HG03342 (cell line): ENCODE data around the gene WNT7B.

Source experiments
- ATAC-seq: cut with Tn5 transposase; IDR thresholded peaks from one replicate; pipeline ENCODE4 v1.9.1; 2021; ENCODE audit warnings: mild to moderate bottlenecking, moderate library complexity; ENCODE audit not compliant: unreplicated experiment

The WNT7B gene

GRCh38 chr22:45891996-45892621 lies 84.9 kb downstream of the WNT7B start:
- ATAC-seq: no peak

DNA sequence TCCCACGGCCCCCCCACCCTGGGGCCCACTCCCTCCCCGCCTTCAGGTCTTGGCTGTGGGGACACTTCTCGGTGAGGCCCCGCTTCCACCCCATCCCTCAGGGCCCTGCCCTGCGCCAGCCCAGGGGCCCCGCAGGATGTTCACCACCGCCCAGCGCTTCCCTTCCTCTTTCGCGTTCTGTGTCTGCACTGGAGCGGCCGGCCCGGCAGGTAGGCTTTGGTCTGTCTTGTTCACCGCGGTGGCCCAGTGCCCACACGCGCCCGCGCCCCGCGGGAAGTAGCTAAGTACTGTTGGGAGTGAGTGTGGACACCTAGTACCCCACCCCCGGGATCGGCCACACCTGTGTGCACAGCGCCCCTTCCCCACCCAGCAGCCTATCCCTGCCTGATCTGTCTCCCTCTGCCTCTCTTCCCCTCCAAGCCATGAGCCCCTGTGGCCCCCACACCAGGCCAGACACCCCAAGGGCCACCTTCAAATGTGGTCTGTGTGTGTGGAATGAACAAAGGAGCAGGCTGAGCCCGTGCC lies 85.4 kb downstream of the WNT7B start:
- ATAC-seq: no peak

DNA sequence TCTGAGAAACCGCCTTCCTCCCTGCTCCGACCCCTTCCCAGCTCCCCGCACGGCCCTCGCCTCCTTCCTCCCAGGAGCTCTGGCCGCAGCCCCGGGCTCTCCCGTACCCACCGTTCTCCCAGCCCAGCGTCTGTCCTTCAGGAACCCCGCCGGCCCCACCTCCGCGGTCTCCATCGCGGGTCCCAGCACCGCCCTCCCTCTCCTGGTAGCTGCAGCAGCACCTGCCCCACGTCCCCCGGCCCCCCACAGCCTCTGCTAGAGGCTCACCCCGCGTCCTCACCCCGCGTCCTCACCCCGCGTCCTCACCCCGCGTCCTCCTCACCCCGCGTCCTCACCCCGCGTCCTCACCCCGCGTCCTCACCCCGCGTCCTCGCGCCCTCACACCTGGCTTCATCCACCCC lies 85.9 kb downstream of the WNT7B start:
- no peak for ATAC-seq

DNA sequence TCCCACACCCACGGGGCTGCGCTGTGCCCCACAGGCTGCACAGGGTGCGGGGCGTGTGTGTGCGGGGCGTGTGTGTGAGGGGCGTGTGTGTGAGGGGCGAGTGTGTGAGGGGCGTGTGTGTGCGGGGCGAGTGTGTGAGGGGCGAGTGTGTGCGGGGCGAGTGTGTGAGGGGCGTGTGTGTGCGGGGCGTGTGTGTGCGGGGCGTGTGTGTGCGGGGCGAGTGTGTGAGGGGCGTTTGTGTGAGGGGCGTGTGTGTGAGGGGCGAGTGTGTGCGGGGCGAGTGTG lies 86.7 kb downstream of the WNT7B start:
- no peak for ATAC-seq

DNA sequence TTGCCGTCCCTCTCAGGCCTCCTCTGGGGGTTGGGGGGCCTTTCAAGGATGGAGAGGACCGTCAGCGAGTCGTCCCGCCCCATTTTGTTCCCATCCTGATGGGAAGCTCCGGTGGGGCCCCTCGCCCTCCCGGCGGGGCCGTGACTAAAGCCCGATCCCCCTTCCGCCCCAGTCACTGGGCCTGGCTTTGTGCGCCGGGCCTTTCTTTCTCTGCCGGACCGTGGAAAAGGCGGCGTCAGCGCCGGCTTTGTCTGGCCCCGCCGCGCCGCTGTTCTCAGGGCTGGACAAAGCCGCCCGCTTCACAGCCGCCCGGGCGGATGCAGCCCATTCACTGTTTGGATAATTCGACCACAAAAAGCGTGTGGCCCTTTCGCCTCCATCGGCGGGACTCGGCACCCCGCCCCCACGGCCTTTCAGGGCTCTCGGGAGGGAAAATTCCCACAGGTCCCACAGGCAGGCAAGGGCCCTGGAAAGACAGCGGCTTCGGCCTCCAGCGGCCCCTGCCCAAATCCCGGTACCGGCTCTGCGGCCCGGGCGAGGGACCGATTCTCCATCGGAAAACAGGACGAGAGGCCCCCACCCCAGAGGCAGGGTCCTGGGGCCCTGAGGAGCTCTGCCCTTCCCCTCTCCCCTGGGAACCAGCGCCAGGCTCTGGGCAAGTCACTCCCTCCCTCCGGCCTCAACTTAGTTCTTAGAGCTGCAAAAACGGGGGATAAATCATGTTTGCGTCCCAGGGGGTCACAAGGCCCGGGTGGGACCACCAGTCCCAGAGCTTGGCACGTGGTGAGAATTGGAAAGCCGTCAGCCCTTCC lies 87.2 kb downstream of the WNT7B start:
- no peak for ATAC-seq

- no peak for ATAC-seq
These were observed 87.8 kb downstream of the WNT7B start for GRCh38 chr22:45889093-45889538.

- no peak for ATAC-seq
These were observed 88.5 kb downstream of the WNT7B start for GRCh38 chr22:45888221-45889092.

DNA sequence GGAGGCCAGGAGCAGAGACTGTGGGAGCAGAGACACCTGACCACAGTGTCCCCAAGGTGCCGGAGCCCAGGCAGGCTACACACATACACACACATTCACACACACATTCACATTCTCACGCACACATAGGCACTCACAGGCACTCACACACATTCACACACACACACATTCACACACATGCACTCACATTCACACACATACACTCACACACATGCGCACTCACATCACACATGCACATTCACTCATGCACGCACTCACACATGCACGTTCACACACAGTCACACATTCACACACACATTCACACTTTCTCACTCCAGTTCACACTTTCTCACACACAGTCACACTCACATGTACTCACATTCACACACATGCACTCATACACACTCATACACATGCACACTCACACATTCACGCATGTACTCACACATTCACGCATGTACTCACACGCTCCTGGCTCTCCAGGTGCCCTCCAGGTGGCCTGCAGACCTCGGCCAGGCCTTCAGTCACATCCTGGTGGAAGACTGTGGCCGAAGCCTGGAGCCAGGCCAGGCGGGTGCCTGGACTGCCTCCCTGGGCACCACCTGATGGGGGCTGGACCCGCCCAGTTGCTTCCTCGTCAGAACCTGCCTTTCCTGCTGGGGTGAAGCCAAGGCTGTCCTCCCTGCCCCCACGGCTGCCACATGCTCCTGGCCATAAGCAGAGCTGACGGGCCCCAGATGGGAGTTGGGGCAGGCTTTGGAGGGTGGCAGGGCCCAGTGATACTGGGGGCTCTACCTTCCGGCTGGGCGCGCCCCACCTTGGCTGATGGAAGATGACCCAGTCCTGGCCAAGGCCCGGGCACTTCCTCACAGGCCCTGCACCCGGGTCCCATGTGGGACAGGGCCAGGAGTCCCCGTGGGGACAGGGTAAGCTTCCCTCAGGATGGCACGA lies 89.5 kb downstream of the WNT7B start:
- ATAC-seq: no peak

- ATAC-seq: no peak
These were observed 90.4 kb downstream of the WNT7B start for GRCh38 chr22:45886540-45886939.

- no peak for ATAC-seq
These were observed 91.0 kb downstream of the WNT7B start for GRCh38 chr22:45885941-45886395.

- no peak for ATAC-seq
These were observed 91.7 kb downstream of the WNT7B start for GRCh38 chr22:45885171-45885840.

DNA sequence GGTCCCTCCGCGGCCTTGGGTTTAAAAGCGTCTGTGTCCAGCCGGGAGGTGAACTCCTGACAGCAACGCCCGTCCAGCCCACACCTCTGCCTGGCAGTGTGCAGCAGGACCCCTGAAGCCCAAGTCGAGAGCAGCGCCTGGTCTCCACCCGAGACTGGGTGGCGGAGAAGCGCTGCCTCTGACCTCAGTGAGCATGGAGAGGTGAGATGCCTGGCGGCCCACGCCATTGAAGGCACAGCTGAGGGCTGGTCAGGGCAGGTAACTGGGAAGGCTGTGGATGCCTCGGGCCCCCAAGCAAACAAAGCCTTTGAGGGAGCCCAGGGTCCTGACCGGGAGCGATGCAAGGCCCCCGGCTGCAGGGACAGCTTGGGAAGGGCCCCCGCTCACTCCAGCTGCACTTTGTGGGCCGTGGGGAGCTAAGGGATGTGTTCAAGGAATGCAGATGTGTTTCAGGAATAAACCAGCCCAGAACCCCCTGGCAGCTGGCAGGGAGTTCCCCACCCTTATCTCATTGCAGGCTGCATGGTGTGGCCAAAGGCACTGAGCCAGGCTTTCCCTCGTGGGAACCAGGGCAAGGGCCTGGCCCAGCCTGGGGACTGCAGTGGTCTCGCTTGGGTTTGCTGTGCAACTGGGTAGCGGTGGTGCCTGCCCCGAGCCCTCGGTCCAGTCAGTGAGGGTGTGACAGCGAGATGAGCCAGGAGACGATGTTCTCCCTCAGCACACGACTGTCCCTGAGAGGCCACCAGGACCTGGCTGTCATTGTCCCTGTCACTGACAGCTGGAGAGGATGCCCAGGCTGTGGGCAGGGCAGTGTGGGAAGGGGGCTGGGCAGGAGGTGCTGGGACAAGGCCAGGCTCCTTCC lies 92.5 kb downstream of the WNT7B start:
- ATAC-seq: no peak

- ATAC-seq: no peak
These were observed 93.2 kb downstream of the WNT7B start for GRCh38 chr22:45883811-45884170.

GRCh38 chr22:45882881-45883810 lies 93.8 kb downstream of the WNT7B start:
- ATAC-seq: no peak

- no peak for ATAC-seq
These were observed 95.5 kb downstream of the WNT7B start for GRCh38 chr22:45881524-45881875.

DNA sequence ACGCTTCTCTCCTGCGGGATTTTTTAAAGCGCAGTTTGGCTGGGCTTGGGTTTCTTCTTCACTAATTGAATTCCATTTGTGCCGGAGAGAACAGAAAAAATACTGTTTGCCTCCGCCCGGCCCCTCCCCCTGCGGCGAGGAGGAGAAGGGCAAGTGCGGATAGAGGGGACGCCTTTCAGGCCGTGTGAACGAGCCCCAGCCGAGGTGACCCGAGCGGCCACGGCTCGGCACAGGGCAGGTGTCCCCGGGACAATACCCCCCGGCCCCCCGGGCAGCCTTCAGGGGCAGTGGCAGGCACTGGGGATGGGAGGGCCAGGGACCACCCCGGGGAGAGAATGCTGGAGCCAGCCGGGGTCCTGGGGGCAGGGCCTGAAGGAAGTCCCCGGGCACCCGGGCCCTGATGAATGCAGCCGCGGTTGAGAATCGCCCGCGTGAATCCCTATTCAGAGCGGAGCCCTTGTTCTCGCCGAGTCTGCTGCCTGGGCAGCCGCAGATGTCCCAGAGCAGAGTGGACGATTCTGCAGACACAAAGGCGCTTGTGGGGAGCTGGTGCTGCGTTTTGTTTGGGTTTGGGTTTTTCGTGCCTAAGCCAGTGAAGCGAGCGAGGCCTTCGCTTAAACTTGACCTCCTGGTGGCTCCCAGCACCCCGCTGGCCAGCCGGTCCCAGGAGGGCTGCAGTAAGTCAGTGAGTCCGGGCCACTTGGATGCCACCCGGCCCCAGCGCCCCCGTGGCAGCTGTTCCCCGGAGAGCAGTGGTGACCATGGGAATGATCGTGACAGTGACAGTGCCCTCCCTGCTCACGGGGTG lies 96.0 kb downstream of the WNT7B start:
- no peak for ATAC-seq

DNA sequence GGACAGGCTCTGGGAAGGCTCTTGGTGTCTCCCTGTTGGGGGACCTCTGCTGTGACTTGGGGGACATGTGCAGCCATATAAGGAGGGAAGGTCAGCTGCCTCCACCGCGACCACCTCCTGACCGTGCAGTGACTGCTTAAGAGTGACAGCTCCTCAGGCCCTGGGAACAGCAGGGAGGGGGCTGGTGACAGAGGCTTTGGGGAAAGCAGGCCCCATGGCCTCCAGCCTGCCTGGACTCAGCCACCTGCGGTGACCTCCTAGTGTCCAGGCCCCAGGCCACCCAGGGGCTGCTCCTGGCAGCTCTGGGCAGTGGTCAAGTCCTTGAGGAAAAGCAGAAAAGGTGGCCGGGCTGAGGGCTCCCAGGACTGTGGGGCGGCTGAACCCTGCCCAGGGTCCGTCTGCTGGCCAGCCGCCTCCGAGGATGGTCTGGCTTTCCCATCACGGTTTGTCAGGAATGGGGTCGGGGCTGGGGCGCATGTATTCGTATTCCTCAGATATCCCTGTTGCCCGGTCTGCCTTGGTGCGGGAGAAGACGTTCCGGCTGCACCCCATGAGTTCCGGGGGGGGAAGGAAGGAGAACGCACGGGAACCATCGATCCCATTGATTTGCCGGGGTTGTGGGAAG lies 96.8 kb downstream of the WNT7B start:
- no peak for ATAC-seq
